Activated CD4-positive, alpha-beta T cell treated with anti-CD3 and anti-CD28 coated beads, Interleukin-2, amount 50 U/mL, for 16 hours (primary cell): Measurements from ENCODE around the gene PHETA1.
A peak's percentile ranks its signal among the peaks of the same experiment; 100 is the strongest.

Experiments used
- DNase-seq: peaks from one replicate; pipeline ENCODE4 v3.0.0-alpha.2; 2020

Gene PHETA1

DNA sequence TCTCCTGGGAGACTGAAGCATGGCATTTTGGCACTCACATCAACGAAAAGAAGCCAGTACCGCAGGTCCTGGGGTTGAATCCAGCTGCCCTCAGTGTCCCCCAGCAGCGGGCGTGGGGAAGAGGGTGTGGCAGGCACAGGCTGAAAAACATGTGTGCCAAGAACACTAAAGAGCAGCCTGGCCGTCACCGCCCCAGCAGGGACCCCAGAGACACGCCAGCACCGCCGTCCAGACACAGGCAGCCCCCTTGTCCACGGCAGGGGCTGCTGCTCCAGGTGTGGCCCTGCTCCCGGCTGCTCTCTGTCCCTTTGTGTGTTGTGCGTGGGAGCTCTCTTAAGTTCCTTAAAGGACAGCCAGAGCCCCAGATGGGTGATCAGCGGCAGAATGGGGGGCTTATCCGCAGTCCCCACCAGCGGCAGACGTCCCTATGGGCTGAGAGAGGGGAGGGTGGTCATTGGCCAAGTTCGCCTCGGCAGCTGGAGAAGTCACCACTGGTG lies 556 bp downstream of the PHETA1 start:
- DNase-seq = no peak

- DNase-seq = no peak
Measured at GRCh38 chr12:111367661-111368221, 1.2 kb downstream of the PHETA1 start.

- no peak for DNase-seq
Measured at GRCh38 chr12:111366583-111366982, 2.3 kb downstream of the PHETA1 start.

DNA sequence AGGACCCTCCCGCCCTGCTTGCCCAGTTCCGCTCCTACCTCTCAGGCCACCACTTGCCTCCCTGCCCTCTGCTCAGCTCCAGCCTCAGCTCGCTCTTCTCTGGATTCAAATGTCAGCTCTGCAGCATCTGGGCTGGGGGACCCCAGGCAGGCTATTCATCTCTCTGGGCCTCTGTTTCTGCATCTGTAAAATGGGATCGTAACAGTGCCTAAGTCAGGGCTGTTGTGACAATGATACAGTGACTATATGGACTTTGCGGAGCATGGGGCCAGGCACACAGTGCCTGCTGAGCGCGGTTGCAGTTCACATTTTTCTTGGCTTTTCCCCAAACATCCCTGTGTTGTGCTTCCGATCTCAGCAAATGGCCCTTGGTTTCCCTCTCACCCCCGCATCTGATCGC lies 2.8 kb downstream of the PHETA1 start:
- no peak for DNase-seq

DNA sequence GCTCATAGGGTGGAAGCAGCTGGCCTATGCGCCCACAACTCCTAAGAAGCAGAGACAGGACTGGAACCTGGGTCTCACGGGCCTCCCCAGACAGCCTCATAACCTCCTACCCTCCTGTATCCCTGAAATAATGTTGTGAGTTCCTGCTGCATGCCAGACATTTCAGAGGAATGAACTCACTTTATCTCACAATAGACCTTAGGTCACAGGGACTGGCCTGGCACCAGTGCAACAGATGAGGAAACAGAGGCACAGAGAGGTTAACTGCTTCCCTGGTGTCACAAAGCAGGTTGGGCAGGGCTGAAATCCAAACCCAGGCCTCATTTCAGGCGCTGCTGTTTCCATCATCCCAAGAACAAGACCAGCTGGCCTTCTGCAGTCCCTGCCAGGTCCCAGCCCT lies 5.3 kb downstream of the PHETA1 start:
- no peak for DNase-seq

- no peak for DNase-seq
Measured at GRCh38 chr12:111362687-111363475, 6.0 kb downstream of the PHETA1 start.

DNA sequence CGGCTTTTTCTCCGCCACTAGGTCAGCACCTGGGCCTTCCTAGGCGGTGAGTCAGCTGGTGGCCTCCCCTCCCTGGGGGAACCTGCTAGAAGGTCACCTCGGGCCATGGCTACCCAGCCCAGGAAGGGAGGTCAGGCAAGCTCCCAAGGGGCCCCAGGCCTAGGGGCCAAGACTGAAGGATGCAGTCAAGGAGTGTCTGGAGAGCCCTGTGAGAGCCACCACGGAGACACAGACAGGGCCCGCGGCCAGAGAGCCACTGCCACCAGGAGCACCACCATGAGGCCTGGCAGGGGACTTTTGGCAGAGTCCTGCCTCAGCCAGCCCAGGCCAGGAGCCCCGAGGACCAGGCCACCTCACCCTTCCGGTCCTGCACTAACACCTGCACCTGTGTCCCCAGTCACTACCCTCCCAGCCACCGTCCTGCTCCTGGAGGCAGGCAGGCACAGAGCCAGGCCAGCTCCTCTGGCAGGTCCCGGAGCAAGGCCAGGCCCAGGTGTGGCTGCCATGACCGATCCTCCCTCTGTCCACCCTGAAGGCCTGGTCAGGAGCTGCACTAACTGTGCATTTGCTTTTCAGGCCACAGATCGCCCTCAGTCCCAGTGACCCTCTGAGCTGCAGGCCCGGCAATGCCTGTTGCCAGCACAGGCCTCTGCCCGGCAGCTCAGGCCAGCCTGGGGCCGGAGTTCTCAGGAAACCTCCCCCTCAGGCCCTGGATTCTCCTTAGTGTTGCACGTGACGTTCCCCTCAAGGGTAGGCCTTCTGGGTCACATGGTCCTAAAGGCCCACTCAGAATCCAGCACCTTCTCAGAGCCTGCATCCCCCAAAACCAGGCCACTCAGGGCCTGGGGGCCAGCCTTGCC lies 6.9 kb downstream of the PHETA1 start:
- no peak for DNase-seq

GRCh38 chr12:111361073-111361716 lies 7.7 kb downstream of the PHETA1 start:
- no peak for DNase-seq

DNA sequence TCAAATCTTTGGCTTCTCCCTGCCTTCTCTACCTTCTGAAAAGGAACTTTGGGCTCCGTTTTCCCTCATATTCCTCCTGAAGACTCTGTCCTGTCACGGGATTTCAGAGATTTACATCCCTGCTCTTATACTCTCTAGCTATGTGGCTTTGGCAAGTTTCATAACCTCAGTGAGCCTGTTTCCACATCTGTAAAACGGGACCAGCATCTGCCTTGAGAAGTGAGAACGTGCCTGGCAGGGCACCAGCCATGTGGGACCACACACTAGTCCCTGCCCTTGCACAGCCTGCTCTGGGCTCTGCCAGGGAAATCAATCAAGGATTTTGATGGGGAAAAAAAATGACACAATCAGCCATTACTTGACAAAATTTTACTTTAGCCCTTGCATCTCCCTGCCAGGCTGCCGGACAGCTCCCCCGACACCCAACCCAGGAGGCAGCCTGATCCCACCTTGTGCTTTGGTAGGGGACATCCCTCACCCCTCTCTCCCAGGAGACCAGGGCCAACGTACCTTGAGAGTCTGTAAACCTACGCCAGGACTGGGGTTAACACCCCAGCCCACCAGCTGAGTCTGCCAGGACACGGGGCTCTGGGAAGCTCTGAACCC lies 8.5 kb downstream of the PHETA1 start:
- DNase-seq = no peak

- DNase-seq = no peak
Measured at GRCh38 chr12:111359914-111360276, 9.0 kb downstream of the PHETA1 start.

DNA sequence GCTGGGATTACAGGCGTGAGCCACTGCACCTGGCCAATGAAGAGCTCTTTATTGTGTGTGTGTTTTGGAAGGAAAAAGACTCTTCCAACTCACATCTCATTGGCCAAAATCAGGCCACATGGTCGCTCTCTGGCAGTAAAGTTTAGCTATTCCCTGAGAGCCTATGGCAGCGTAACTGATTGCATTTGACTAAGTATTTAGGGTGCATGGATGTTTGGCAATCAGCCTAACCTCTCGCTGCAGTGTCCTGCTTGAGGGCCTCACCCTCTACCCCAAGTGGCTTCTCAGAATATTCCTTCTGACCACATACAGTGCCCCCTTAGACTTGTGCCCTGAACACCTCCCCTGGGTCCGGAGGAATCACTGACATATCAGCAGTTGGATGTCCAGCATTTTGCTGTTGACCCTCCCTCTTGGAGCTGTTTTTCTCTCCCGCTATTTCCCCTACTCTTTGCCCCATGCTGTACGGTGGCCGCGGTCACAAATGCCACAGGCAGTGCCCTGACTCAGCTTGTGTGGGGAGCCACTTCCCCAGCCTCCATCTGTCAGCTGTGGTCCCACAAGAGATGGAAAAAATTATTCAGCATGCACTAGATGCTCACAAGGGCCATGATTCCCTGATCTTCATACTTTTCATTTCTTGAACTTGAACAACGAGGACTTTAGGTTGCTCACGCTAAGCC lies 9.5 kb downstream of the PHETA1 start:
- peak; percentile 45 for DNase-seq

DNA sequence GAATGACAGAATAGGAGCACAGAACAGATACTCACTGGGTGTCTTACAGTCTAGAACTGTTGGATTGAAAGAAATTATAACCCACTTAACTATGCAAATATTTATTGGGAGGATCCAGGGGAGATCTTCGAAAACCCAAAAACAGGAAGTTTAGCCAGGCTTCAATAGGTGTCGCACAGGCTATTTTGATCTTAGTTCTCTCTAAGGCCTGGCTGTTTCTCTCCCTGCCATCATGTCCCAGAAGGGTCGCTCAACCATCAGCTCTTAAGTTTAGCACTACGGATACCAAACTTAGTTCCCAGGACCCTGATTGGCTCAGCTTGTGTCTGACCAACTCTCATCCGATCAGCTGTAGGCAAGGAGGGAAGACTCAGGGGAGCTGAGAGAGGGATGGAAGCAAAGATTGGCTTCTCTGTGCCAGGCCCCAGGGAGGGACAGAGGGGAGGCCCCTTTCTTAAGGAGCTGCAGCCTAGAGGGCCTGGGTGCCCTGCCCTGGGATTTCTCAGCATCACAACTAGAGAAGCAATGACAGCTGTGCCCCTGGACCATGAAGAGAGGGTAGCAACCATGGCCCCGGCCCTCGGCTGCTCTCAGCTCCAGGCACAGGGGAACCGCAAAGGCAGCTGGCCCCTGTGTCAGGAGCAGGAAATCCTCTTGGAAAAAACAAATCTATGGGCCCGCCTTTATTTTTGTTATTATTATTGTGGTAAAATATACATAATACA lies 13.5 kb downstream of the PHETA1 start:
- no peak for DNase-seq

DNA sequence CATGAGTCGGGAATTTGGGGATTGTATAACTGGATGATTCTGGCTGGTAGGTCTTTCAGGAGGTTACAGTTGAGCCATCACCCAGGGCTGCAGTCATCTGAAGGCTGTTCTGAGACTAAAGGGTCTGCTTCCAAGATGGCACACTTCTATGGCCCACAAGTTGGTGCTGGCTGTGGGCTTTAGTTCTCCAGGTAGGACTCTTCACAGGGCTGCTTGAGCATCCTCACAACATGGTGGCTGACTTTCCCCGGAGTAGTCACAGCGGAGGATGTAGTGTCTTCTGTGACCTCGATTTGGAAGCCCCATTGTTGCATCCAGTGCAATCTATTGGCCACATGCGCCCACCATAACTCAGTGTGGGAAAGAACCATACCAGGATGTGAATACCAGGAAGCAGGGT lies 14.4 kb downstream of the PHETA1 start:
- DNase-seq = no peak

DNA sequence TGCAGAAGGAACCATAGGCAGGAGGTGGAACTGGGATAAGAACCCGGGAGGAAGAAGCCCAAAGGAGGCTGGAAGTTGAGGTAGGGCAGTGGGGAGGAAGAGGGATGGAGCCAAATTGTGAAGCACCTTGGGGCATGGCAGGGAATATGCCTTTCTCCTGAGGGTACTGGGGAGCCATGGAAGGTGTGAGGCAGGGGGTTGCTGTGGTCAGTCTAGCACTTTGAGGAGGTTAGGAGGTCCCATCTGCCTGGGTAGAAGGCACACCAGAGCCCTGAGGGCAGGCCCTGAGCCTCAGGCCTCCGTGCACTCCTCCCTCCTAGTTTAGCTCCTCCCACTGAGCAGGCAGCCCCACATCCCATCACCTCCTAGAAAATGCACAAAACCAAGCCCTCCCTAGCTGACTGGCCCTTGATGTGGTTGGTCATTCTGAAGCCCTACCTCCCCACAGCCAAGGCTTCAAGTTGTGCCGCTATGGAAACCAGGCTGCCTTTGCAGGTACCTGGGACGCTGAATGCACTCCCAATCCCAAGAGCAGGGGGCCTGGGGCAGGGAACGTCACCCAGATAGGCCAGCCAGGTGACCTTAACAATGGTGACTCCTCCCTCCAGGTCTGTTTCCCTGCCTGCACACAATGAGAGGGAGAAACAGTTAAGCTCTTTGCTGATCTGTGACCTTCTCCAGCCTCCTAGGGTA lies 15.1 kb downstream of the PHETA1 start:
- no peak for DNase-seq

DNA sequence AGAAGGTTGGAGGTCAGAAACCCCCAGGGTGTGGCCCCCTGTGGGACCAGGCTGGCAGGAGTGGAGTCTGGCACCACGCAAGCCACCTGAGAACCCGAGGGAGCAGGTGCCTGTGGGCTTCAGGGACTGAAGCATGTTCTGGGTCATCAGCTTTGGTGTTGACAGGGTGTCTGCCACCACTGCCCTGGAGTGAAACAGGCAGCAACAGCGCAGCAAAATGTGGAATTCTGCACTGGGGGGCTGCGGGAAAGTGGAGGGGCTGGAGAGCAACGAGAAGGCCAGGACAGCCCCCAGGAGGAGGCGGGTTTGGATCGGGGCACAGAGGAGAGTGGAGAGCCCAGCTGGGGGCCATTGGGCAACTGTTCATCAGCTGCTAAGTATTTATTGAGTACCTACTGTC lies 15.9 kb downstream of the PHETA1 start:
- no peak for DNase-seq

DNA sequence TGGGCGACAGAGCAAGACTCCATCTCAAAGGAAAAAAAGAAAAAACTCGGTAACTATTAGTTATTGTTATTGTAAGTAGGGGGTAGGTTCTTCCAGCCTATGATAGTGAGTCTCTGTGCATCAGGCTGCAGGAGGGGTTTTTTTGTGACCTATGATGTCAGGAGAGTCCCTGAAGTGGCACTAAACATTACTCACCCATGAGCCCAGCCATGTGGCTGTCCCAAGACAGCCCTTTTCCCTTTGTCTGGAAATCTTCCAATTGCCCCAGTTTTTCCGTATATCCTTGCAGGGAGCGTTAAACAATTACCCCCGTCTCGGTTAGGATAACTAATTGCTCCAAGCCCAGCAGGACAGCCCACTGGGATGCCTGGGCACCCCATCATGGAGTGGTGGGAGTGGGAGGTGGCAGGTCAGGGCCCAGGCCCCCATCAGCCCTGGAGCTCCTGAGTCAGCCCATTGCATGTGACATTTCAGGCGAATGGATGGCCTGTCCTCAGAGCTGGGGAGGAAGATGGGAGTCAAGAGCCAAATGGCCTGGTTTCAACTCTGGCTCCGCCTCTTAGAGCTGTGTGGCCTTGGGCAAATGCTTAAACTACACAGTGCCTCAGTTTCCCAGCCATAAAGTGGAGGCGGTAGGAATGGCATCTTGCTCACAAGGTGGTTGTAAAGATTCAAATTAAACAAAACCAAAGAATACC lies 16.4 kb downstream of the PHETA1 start:
- no peak for DNase-seq

DNA sequence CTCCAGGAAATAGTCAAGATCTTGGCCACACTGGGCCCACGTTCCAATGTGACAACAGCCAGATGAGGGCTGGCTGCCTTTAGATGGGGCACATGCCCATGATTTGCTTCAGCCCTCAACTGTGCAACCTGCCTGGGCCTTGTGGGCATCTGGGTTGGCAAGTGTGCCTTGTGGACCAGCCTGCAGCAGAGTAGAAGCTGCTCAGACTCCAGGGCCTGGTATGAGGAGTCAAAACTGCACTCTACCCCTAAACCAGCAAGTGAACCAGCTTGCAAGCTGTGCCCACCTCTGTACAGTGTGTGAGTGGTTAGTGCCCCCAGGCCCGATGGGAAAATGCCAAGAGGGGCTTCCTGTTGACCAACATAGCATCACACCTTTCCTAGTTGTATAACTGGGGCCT lies 17.9 kb downstream of the PHETA1 start:
- DNase-seq = no peak

- DNase-seq = no peak
Measured at GRCh38 chr12:111349748-111350520, 19.0 kb downstream of the PHETA1 start.

DNA sequence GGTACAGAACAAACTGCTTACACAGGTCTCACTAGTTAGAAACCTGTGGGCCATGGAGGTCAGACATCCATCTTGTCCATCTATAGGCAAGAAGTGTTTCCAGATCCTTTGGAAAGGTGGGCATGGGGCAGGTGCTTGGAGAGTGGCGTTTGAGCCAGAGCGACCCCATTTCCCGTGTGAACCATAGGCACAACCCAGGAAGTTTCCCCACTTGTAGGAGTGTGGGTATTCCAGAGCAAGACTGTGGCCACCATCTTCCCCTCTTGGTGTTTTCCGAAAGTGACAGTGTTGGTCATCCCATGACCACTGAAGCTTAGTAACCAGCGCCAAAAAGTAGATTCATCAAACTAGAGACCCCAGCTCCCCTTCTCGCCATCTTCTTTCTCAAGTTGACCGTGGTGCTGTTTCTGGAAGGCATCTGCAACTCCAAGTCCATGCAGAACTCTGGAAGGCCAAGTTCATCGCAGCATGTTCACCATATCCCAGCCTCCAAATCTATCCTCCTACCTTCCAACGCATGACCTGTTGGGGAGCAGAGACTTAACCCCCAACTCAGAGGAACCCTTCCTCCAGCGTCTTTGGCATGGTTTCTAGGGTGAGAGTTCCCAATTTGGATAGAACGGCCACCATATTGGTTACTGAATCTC lies 19.7 kb downstream of the PHETA1 start:
- DNase-seq = no peak
